Upper lobe of left lung (tissue), 6 donors: ENCODE data around the gene ASTL. TPM values are rescaled to one million over a fixed set of nuclear protein-coding genes. Genes with fewer than 3 reads are reported as not detected.
"Not testable (repeated sequence)": the region's sequence is repeated elsewhere in the genome, so short reads cannot be mapped to it uniquely, and the experiment has no call there.

Experiments
- ATAC-seq, 2 donors: fragments of 200-7000 bp; cut with Tn5 transposase; one replicate each; pipeline ENCODE4 v1.9.1; 2022; ENCODE audit warnings: mild to moderate bottlenecking in 2 of 2, moderate library complexity in 2 of 2; ENCODE audit not compliant: low FRiP score in 2 of 2
- DNase-seq, 2 donors: peaks; one replicate each; pipeline ENCODE4 v3.0.0-alpha.2; 2019 to 2020
- H3K27ac ChIP-seq, 4 donors: fragments of 200-600 bp; sonication (generic); one replicate each; pipeline ENCODE4 v1.5.1; 2016 to 2019
- H3K27me3 ChIP-seq, 4 donors: fragments of 200-600 bp; sonication (generic); one replicate each; pipeline ENCODE4 v1.5.1; 2017 to 2019
- H3K36me3 ChIP-seq, 4 donors: fragments of 200-600 bp; sonication (generic); one replicate each; pipeline ENCODE4 v1.5.1; 2016 to 2019
- H3K4me1 ChIP-seq, 4 donors: fragments of 200-600 bp; sonication (generic); one replicate each; pipeline ENCODE4 v1.5.1; 2018 to 2019
- H3K4me3 ChIP-seq, 4 donors: fragments of 200-600 bp; sonication (generic); one replicate each; pipeline ENCODE4 v1.5.1; 2017 to 2019; ENCODE audit warnings: mild to moderate bottlenecking in 2 of 4, moderate library complexity in 1 of 4
- H3K9me3 ChIP-seq, 4 donors: fragments of 200-600 bp; sonication (generic); one replicate each; pipeline ENCODE4 v1.5.1; 2018 to 2019
- EP300 ChIP-seq, 4 donors: sonication (generic); formaldehyde crosslinking; IDR thresholded peaks; one replicate each; pipeline ENCODE4 v1.5.1; 2017; ENCODE audit warnings: antibody characterized with exemption in 4 of 4, control low read depth in 2 of 4
- POLR2A ChIP-seq, 4 donors: fragments of 450-650 bp; IDR thresholded peaks; one replicate each; pipeline ENCODE4 v1.5.1; 2016 to 2017; ENCODE audit warnings: antibody characterized with exemption in 4 of 4, mild to moderate bottlenecking in 2 of 4
- POLR2AphosphoS5 ChIP-seq, 2 donors: sonication (generic); formaldehyde crosslinking; IDR thresholded peaks; one replicate each; pipeline ENCODE4 v1.5.1; 2017; ENCODE audit warnings: antibody characterized with exemption in 2 of 2
- WGBS, 2 donors: methylation state at CpG; one replicate each; pipeline ENCODE4 v1.1.5; 2017 to 2018; 5-methylcytosine and 5-hydroxymethylcytosine counted together
- total RNA-seq, 6 donors: library from RNA; depleted of rRNA in 4 of 6; stranded (reverse); fragments of >200 nt in 4 of 6; gene quantifications; one replicate each; pipeline versions ENCODE4 v1.1.0 to v1.2.1, GENCODE V29; 2016 to 2021
- TF ChIP-seq, protein P1 (sequence below), 6 experiments: fragments of 450-650 bp in 4 of 6; fragments of 200-600 bp in 2 of 6; sonication (generic) in 2 of 6; IDR thresholded peaks; one replicate each; pipeline ENCODE4 v1.5.1; 2016 to 2019; ENCODE audit warnings: antibody characterized with exemption in 6 of 6
- donor health status: DM: no; HTN: no; CAD: no; lungs with moderate emphysema.
- donor health status: DM: no; HTN: yes; CAD: no; lungs with severe emphysema.

The ASTL gene
- total RNA-seq, 6 donors from 2014 or later, result 0.23 to 1.3 (median 0.27) TPM; not detected in 3

- Histone ChIP-seq H3K4me3 (peak overlapping the region; percentile 8 to 84 (median 70)), H3K27ac (peak overlapping the region in 3 of 4 donors; percentile 71 to 82 (median 76)), H3K27me3 (peaks cover 0 to 5% (median 0%) of the 10 kb centered on the region in 4 donors), H3K4me1 (peaks cover 12 to 50% (median 27%) of the 10 kb centered on the region in 4 donors), H3K36me3 (no peaks in the 10 kb centered on the region), H3K9me3 (no peaks in the 10 kb centered on the region)
- 10 to 33% methylated on average over 4 to 35 of the region's 35 CpGs for WGBS, 2 donors
- ATAC-seq (no peak), DNase-seq (no peak)
- TF ChIP-seq, protein P1, sequence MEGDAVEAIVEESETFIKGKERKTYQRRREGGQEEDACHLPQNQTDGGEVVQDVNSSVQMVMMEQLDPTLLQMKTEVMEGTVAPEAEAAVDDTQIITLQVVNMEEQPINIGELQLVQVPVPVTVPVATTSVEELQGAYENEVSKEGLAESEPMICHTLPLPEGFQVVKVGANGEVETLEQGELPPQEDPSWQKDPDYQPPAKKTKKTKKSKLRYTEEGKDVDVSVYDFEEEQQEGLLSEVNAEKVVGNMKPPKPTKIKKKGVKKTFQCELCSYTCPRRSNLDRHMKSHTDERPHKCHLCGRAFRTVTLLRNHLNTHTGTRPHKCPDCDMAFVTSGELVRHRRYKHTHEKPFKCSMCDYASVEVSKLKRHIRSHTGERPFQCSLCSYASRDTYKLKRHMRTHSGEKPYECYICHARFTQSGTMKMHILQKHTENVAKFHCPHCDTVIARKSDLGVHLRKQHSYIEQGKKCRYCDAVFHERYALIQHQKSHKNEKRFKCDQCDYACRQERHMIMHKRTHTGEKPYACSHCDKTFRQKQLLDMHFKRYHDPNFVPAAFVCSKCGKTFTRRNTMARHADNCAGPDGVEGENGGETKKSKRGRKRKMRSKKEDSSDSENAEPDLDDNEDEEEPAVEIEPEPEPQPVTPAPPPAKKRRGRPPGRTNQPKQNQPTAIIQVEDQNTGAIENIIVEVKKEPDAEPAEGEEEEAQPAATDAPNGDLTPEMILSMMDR (IDR thresholded peaks at IDR 0.05), result no peak
- TF ChIP-seq POLR2A (IDR thresholded peaks at IDR 0.05), result no peak
- TF ChIP-seq POLR2AphosphoS5 (IDR thresholded peaks at IDR 0.05), result no peak
- TF ChIP-seq EP300 (IDR thresholded peaks at IDR 0.05), result no peak
Observed at GRCh38 chr2:96144481-96145035, 6.3 kb upstream of the ASTL start.

DNA sequence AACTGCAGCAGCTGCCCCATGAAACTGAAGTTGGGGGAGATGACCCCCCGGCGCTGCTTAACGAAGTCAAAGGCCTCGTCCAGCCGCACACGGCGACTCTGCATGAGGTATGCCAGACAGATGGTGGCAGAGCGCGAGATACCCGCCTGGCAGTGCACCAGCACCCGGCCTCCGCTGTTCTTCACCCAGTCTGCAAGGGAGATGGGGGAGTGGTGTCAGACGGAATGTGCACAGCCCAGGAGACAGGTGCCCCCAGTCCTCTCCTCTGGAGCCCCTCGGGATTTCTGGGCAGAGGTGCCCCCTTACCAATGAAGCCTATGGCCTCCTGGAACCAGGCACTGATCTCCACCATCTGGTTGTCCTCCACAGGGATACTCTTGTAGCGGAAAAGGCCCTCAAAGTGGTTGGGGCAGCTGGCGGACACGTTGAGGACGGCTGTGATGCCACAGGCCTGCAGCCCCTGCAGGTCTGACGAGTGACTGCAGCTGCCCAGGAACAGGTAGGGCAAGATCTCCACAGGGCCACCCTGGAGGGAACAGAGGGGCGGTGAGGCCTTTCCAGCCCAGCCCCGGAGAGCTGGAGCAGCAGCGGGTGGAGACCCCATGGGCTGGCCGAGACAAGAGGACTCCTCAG, 5.7 kb upstream of the ASTL start:
- Histone ChIP-seq H3K4me1 (peaks cover 12 to 49% (median 27%) of the 10 kb centered on the region in 4 donors), H3K4me3 (peak overlapping the region in 3 of 4 donors; percentile 70 to 84 (median 71)), H3K36me3 (no peaks in the 10 kb centered on the region), H3K27ac (peak overlapping the region in 2 of 4 donors; percentile 76 to 82), H3K9me3 (no peaks in the 10 kb centered on the region), H3K27me3 (peaks cover 0 to 5% (median 0%) of the 10 kb centered on the region in 4 donors)
- DNase-seq, result no peak
- TF ChIP-seq POLR2AphosphoS5 (IDR thresholded peaks at IDR 0.05), result no peak
- TF ChIP-seq, protein P1 (IDR thresholded peaks at IDR 0.05), result peak in 3 of 6 experiments; percentile 15 to 34 (median 31)
- WGBS, 2 donors, result 74 to 79% methylated on average over 18 to 23 of the region's 23 CpGs
- ATAC-seq, result no peak

GRCh38 chr2:96143231-96143847, 5.0 kb upstream of the ASTL start:
- Histone ChIP-seq H3K27me3 (peaks cover 0 to 5% (median 0%) of the 10 kb centered on the region in 4 donors), H3K4me3 (peak overlapping the region in 3 of 4 donors; percentile 70 to 84 (median 71)), H3K9me3 (no peaks in the 10 kb centered on the region), H3K36me3 (no peaks in the 10 kb centered on the region), H3K27ac (peak overlapping the region in 2 of 4 donors; percentile 35 to 76), H3K4me1 (peaks cover 16 to 49% (median 27%) of the 10 kb centered on the region in 4 donors)
- 87 to 93% methylated on average over 10 of the region's 10 CpGs for WGBS, 2 donors
- no peak for TF ChIP-seq EP300 (IDR thresholded peaks at IDR 0.05)
- no peak for TF ChIP-seq POLR2A (IDR thresholded peaks at IDR 0.05)
- TF ChIP-seq, protein P1 (IDR thresholded peaks at IDR 0.05), result no peak
- ATAC-seq, result no peak
- no peak for DNase-seq

DNA sequence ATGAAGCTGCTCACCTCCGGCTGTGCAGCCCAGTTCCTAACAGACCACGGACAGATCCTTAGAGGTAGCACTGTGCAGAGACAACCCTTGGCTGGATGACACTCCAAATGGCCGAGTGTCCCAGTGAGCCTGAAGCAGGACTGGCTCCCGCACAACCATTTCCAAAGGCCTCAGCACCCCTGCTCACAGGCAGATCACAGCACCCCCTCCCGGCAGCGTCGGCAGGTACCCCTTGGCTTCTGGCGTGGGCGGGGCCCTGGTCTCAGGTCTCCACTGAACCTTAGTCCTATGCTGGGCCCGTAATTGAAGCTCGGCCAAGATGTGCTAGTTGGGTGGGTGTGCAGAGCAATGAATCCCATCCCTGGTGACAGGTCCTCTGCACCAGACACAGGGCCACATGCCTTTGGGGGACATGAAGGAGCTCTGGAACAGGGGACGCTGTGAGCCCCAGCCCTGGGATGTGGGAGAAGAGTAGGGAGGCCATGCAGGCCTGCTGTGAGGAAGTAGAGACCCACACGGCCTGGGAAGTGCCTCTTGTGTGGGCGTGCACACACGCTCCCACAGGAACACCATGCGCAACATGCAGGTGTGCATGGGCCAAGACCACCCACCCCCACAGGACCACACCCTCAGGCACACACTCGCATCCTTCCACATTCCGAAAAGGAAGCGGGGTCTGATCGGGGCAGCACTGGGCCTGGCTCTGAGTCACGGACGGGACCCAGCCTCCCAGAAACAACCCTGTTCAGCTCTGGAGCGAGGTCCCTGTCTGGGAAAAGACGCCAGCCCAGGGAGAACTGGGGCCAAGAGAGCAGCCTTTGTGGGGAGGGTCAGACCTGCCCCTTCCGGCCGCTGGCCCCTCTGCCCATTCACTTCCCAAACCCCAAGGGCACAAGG, 4.2 kb upstream of the ASTL start:
- WGBS, 2 donors, result 78 to 80% methylated on average over 11 to 26 of the region's 26 CpGs
- peaks cover 17 to 44% (median 24%) of the 10 kb centered on the region in 4 donors for H3K4me1 ChIP-seq
- no peaks in the 10 kb centered on the region for H3K9me3 ChIP-seq
- no peaks in the 10 kb centered on the region for H3K36me3 ChIP-seq
- ATAC-seq, result no peak
- no peak for DNase-seq
- H3K27ac ChIP-seq, result no peak overlapping the region
- H3K27me3 ChIP-seq, result peaks cover 0 to 5% (median 0%) of the 10 kb centered on the region in 4 donors
- H3K4me3 ChIP-seq, result peak overlapping the region in 1 of 4 donors; percentile 84
- TF ChIP-seq, protein P1 (IDR thresholded peaks at IDR 0.05), result no peak
- TF ChIP-seq EP300 (IDR thresholded peaks at IDR 0.05), result no peak
- TF ChIP-seq POLR2AphosphoS5 (IDR thresholded peaks at IDR 0.05), result no peak
- TF ChIP-seq POLR2A (IDR thresholded peaks at IDR 0.05), result no peak

DNA sequence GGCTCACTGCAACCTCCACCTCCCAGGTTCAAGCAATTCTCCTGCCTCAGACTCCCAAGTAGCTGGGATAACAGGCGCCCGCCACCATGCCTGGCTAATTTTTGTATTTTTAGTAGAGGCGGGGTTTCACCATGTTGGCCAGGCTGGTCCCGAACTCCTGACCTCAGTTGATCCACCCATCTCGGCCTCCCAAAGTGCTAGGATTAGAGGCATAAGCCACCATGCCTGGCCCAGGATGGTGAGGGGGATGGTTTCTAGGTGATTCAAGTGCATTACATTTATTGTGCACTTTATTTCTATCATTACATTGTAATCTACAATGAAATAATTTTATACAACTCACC, 3.3 kb upstream of the ASTL start:
- not testable (repeated sequence) for H3K9me3 ChIP-seq, H3K27me3 ChIP-seq, H3K27ac ChIP-seq, DNase-seq, H3K4me3 ChIP-seq, H3K36me3 ChIP-seq, ATAC-seq
- H3K4me1 ChIP-seq, result peaks cover 14 to 37% (median 22%) of the 10 kb centered on the region in 4 donors
- WGBS, 2 donors, result 93 to 95% methylated on average over 5 of the region's 5 CpGs
